ENCODE measurements around the gene AP1G2. TPM values are rescaled to one million over a fixed set of nuclear protein-coding genes. Genes with fewer than 3 reads are reported as not detected.

AP1G2 gene
- total and polyA plus RNA-seq, 2 of the 13 experiments (the other 11 are each of a cell fraction or from before 2014, with no cell fraction given) = 96.9 to 611 TPM

DNA sequence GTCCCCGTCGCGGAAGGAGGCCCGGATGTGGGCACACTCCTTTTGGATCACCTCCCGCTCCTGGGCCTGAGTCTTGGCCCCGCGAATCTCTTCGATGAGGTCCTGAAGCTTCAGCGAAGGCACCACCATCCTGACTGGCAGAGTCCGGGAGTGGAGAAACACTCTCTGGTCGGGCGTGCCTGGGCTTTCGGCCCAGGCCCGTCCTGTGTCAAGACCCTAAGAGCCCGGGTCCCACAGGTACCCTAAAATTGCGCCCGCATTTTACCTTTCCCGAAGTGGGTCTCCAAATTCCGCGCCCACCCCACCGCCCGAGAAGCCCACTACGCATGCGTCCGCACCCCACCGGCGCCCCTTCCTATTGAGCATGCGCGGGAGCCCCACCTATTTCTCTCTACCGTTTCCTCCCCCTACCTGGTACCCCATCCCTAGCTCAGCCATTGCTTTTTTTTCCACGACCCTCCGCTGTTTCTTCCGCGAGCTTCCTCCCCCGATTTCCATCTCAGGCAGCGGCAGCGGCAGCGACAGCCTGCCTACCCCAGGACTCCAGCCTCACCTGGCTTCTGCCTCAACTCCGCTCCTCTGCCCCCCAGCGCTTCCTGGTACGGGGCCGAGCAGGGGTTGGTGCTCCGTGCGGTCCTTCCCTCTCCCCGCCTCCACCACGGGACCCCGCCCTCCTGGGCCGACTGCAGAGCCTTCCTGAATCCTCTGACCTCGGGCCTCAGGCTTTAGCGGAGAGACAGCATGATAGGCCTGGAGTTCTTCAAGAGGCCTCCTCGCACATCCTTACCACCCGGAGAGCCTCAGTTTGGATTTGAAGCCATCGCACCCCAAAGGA lies at the start of gene AP1G2 (continued):
- TF ChIP-seq ZSCAN5A (CRISPR knock-in tag; IDR thresholded peaks at IDR 0.05; ENCODE audit: borderline replicate concordance) = peak; percentile 51; the same call in 1 of the 2 replicates
- 0 out of 2 replicates have a peak, but pooled peaks have one; percentile 74 for TF ChIP-seq ZNF318 (CRISPR knock-in tag; IDR thresholded peaks at IDR 0.05)
- TF ChIP-seq ZNF644 (CRISPR knock-in tag; IDR thresholded peaks at IDR 0.05; ENCODE audit: low read depth) = peak; percentile 60; the same call in 1 of the 2 replicates
- TF ChIP-seq MAFF (IDR thresholded peaks at IDR 0.05; ENCODE audit: low read depth, low read length) = no peak
- no peak for TF ChIP-seq HNF4G (IDR thresholded peaks at IDR 0.05; ENCODE audit: borderline replicate concordance, low read depth, low read length)
- TF ChIP-seq HNF4G (CRISPR knock-in tag; IDR thresholded peaks at IDR 0.05; ENCODE audit: borderline replicate concordance, low read depth) = peak; percentile 60
- TF ChIP-seq ZNF3 (CRISPR knock-in tag; IDR thresholded peaks at IDR 0.05) = no peak
- no peak; the same call in 1 of the 2 replicates for TF ChIP-seq ARID2 (CRISPR knock-in tag; IDR thresholded peaks at IDR 0.05; ENCODE audit: borderline replicate concordance)
- TF ChIP-seq KAT7 (CRISPR knock-in tag; IDR thresholded peaks at IDR 0.05; ENCODE audit: borderline replicate concordance) = peak; percentile 84
- TF ChIP-seq ZNF652 (CRISPR knock-in tag; IDR thresholded peaks at IDR 0.05; ENCODE audit: borderline replicate concordance, low read depth) = peak; percentile 53; the same call in 1 of the 2 replicates
- no peak; the same call in 1 of the 2 replicates for TF ChIP-seq ZNF329 (CRISPR knock-in tag; IDR thresholded peaks at IDR 0.05; ENCODE audit: low read depth)
- TF ChIP-seq PLRG1 (conservative IDR thresholded peaks at IDR 0.05) = no peak
- TF ChIP-seq TBX2 (CRISPR knock-in tag; IDR thresholded peaks at IDR 0.05; ENCODE audit: borderline replicate concordance) = peak; percentile 72
- no peak for TF ChIP-seq ZNF282 (IDR thresholded peaks at IDR 0.05; ENCODE audit: partially characterized antibody)
- TF ChIP-seq CBX5 (CRISPR knock-in tag; IDR thresholded peaks at IDR 0.05; ENCODE audit: borderline replicate concordance) = peak; percentile 96; the same call in 1 of the 2 replicates
- no peak; the same call in 1 of the 2 replicates for TF ChIP-seq DR1 (CRISPR knock-in tag; IDR thresholded peaks at IDR 0.05)
- TF ChIP-seq ZNF275 (CRISPR knock-in tag; IDR thresholded peaks at IDR 0.05; ENCODE audit: borderline replicate concordance) = 0 out of 2 replicates have a peak, but pooled peaks have one; percentile 84
- TF ChIP-seq FOXM1 (CRISPR knock-in tag; IDR thresholded peaks at IDR 0.05) = no peak
- peak; percentile 98; the same call in 1 of the 2 replicates for TF ChIP-seq GLI4 (CRISPR knock-in tag; IDR thresholded peaks at IDR 0.05; ENCODE audit: borderline replicate concordance)
